Measurements from ENCODE around the gene MRPL28. TPM values are rescaled to one million over a fixed set of nuclear protein-coding genes. Genes with fewer than 3 reads are reported as not detected.

Gene MRPL28
- total and polyA plus RNA-seq, 8 donors: 39.6 to 59.4 (median 46.8) TPM

DNA sequence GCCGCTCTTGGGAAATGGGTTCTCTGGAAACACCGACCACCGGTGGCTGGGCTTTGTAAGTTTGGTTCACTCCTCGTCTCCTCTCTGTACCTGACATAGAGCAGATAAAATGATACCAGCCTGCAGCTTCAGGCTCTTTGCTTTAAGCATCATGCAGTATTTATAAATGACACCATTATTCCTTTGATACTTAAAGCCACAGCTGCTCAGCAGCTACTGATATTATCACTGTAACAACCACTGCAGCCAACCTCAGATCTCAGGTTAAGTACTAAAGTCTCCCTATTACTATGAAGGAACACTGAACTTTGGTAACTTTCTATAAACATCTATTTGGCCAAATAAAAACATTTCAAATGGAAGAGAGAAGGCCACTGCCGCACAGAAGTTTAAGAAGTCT, 52.8 kb downstream of the MRPL28 start:
- DNase-seq (no peak), ATAC-seq (no peak)
- TF ChIP-seq, protein P1, sequence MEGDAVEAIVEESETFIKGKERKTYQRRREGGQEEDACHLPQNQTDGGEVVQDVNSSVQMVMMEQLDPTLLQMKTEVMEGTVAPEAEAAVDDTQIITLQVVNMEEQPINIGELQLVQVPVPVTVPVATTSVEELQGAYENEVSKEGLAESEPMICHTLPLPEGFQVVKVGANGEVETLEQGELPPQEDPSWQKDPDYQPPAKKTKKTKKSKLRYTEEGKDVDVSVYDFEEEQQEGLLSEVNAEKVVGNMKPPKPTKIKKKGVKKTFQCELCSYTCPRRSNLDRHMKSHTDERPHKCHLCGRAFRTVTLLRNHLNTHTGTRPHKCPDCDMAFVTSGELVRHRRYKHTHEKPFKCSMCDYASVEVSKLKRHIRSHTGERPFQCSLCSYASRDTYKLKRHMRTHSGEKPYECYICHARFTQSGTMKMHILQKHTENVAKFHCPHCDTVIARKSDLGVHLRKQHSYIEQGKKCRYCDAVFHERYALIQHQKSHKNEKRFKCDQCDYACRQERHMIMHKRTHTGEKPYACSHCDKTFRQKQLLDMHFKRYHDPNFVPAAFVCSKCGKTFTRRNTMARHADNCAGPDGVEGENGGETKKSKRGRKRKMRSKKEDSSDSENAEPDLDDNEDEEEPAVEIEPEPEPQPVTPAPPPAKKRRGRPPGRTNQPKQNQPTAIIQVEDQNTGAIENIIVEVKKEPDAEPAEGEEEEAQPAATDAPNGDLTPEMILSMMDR (IDR thresholded peaks at IDR 0.05): no peak
- Histone ChIP-seq H3K27ac (no peak overlapping the region), H3K4me3 (no peak overlapping the region), H3K27me3 (no peaks in the 10 kb centered on the region), H3K9me3 (no peaks in the 10 kb centered on the region), H3K4me1 (peaks cover 0 to 3% of the 10 kb centered on the region in 2 donors), H3K36me3 (peaks cover 0 to 48% of the 10 kb centered on the region in 2 donors)
- intact Hi-C loops (cut with DNase I): no loop called here

Other genes starting within 250 kb of the MRPL28 start
- 10 to 100 TPM; 29.5 to 39.5 TPM for gene NPRL3, start 231.9 kb downstream of the MRPL28 start, total RNA-seq
- 10 to 100 TPM; 29.3 to 35.1 (median 33.4) TPM for gene NPRL3, start 231.9 kb downstream of the MRPL28 start, polyA plus RNA-seq (ENCODE audit: insufficient read length in 6 of 6)
- not detected for gene HBZ, start 217.9 kb downstream of the MRPL28 start, total RNA-seq
- gene HBZ, start 217.9 kb downstream of the MRPL28 start, polyA plus RNA-seq (ENCODE audit: insufficient read length in 6 of 6): 1 to 10 TPM in 5 of 6 donors, under 1 TPM in 1; 0.52 to 8.7 (median 4.2) TPM
- not detected for gene HBM, start 204.6 kb downstream of the MRPL28 start, total RNA-seq
- gene HBM, start 204.6 kb downstream of the MRPL28 start, polyA plus RNA-seq (ENCODE audit: insufficient read length in 6 of 6): 10 to 100 TPM in 2 of 6 donors, 1 to 10 TPM in 4; 2.8 to 12.6 (median 6.9) TPM
- 100 to 1,000 TPM; 142 to 149 TPM for gene HBA2, start 197.7 kb downstream of the MRPL28 start, total RNA-seq
- 1,000 to 10,000 TPM in 5 of 6 donors, 100 to 1,000 TPM in 1; 922 to 5,766 (median 2,352) TPM for gene HBA2, start 197.7 kb downstream of the MRPL28 start, polyA plus RNA-seq (ENCODE audit: insufficient read length in 6 of 6)
- gene HBA1, start 193.9 kb downstream of the MRPL28 start, total RNA-seq: 100 to 1,000 TPM; 159 to 211 TPM
- gene HBA1, start 193.9 kb downstream of the MRPL28 start, polyA plus RNA-seq (ENCODE audit: insufficient read length in 6 of 6): 1,000 to 10,000 TPM in 4 of 6 donors, 100 to 1,000 TPM in 2; 599 to 3,734 (median 1,618) TPM
- gene HBQ1, start 190.1 kb downstream of the MRPL28 start, total RNA-seq: not detected
- 1 to 10 TPM in 3 of 6 donors, under 1 TPM in 3; 0.42 to 1.8 (median 1.1) TPM for gene HBQ1, start 190.1 kb downstream of the MRPL28 start, polyA plus RNA-seq (ENCODE audit: insufficient read length in 6 of 6)
- 10 to 100 TPM; 55.5 to 62.7 TPM for gene LUC7L, start 141.1 kb downstream of the MRPL28 start, total RNA-seq
- gene LUC7L, start 141.1 kb downstream of the MRPL28 start, polyA plus RNA-seq (ENCODE audit: insufficient read length in 6 of 6): 100 to 1,000 TPM; 108 to 173 (median 149) TPM
- 10 to 100 TPM; 63.5 to 92.6 TPM for gene FAM234A, start 135.7 kb downstream of the MRPL28 start, total RNA-seq
- gene FAM234A, start 135.7 kb downstream of the MRPL28 start, polyA plus RNA-seq (ENCODE audit: insufficient read length in 6 of 6): 10 to 100 TPM; 49.7 to 61.5 (median 55.5) TPM
- gene RGS11, start 94.6 kb downstream of the MRPL28 start, total RNA-seq: 1 to 10 TPM; 3.9 to 8.3 TPM
- 1 to 10 TPM; 1.8 to 6.0 (median 3.7) TPM for gene RGS11, start 94.6 kb downstream of the MRPL28 start, polyA plus RNA-seq (ENCODE audit: insufficient read length in 6 of 6)
- 1 to 10 TPM; 1.0 to 1.1 TPM for gene ARHGDIG, start 89.9 kb downstream of the MRPL28 start, total RNA-seq
- 1 to 10 TPM in 2 of 6 donors, under 1 TPM in 3, not detected in 1; 0.52 to 2.6 (median 0.97) TPM for gene ARHGDIG, start 89.9 kb downstream of the MRPL28 start, polyA plus RNA-seq (ENCODE audit: insufficient read length in 6 of 6)
- gene PDIA2, start 87.4 kb downstream of the MRPL28 start, total RNA-seq: under 1 TPM; 0.32 to 0.60 TPM
- 1 to 10 TPM in 1 of 6 donors, under 1 TPM in 5; 0.29 to 1.2 (median 0.67) TPM for gene PDIA2, start 87.4 kb downstream of the MRPL28 start, polyA plus RNA-seq (ENCODE audit: insufficient read length in 6 of 6)
- 10 to 100 TPM; 21.7 to 22.7 TPM for gene AXIN1, start 17.8 kb downstream of the MRPL28 start, total RNA-seq
- 10 to 100 TPM; 14.0 to 23.4 (median 17.5) TPM for gene AXIN1, start 17.8 kb downstream of the MRPL28 start, polyA plus RNA-seq (ENCODE audit: insufficient read length in 6 of 6)
- gene PGAP6, start 11.4 kb upstream of the MRPL28 start, total RNA-seq: 10 to 100 TPM; 76.3 to 88.4 TPM
- 10 to 100 TPM; 37.3 to 52.8 (median 41.8) TPM for gene PGAP6, start 11.4 kb upstream of the MRPL28 start, polyA plus RNA-seq (ENCODE audit: insufficient read length in 6 of 6)
- 10 to 100 TPM; 72.3 to 78.1 TPM for gene NME4, start 26.7 kb upstream of the MRPL28 start, total RNA-seq
- 100 to 1,000 TPM; 149 to 199 (median 168) TPM for gene NME4, start 26.7 kb upstream of the MRPL28 start, polyA plus RNA-seq (ENCODE audit: insufficient read length in 6 of 6)
- 10 to 100 TPM; 14.4 to 17.1 TPM for gene DECR2, start 31.3 kb upstream of the MRPL28 start, total RNA-seq
- 10 to 100 TPM; 10.3 to 25.1 (median 16.7) TPM for gene DECR2, start 31.3 kb upstream of the MRPL28 start, polyA plus RNA-seq (ENCODE audit: insufficient read length in 6 of 6)
- gene RAB11FIP3, start 55.1 kb upstream of the MRPL28 start, total RNA-seq: 10 to 100 TPM; 28.1 to 38.0 TPM
- 10 to 100 TPM; 48.8 to 64.0 (median 56.7) TPM for gene RAB11FIP3, start 55.1 kb upstream of the MRPL28 start, polyA plus RNA-seq (ENCODE audit: insufficient read length in 6 of 6)
- 10 to 100 TPM; 33.8 to 57.2 TPM for gene CAPN15, start 157.2 kb upstream of the MRPL28 start, total RNA-seq
- 10 to 100 TPM; 16.7 to 45.3 (median 26.0) TPM for gene CAPN15, start 157.2 kb upstream of the MRPL28 start, polyA plus RNA-seq (ENCODE audit: insufficient read length in 6 of 6)
- gene PRR35, start 189.9 kb upstream of the MRPL28 start, total RNA-seq: not detected
- gene PRR35, start 189.9 kb upstream of the MRPL28 start, polyA plus RNA-seq (ENCODE audit: insufficient read length in 6 of 6): under 1 TPM in 1 of 6 donors, not detected in 5; 0.06 TPM
- gene NHLRC4, start 196.5 kb upstream of the MRPL28 start, total RNA-seq: 1 to 10 TPM in 1 of 2 donors, under 1 TPM in 1; 0.99 to 2.0 TPM
- gene NHLRC4, start 196.5 kb upstream of the MRPL28 start, polyA plus RNA-seq (ENCODE audit: insufficient read length in 6 of 6): 1 to 10 TPM; 2.2 to 3.4 (median 3.1) TPM
- 10 to 100 TPM; 51.0 to 68.5 TPM for gene PIGQ, start 199.4 kb upstream of the MRPL28 start, total RNA-seq
- gene PIGQ, start 199.4 kb upstream of the MRPL28 start, polyA plus RNA-seq (ENCODE audit: insufficient read length in 6 of 6): 10 to 100 TPM; 32.9 to 46.2 (median 36.8) TPM
- gene RAB40C, start 219.5 kb upstream of the MRPL28 start, total RNA-seq: 10 to 100 TPM; 32.1 to 32.9 TPM
- gene RAB40C, start 219.5 kb upstream of the MRPL28 start, polyA plus RNA-seq (ENCODE audit: insufficient read length in 6 of 6): 10 to 100 TPM; 17.6 to 31.1 (median 22.4) TPM